Panc1 (cell line): ENCODE results near the gene ERMP1. TPM values are rescaled to one million over a fixed set of nuclear protein-coding genes. Genes with fewer than 3 reads are reported as not detected.

Experiments used
- ATAC-seq: fragments of 200-7000 bp; cut with Tn5 transposase; 2 replicates; pipeline ENCODE4 v1.9.1; 2020; ENCODE audit warnings: mild to moderate bottlenecking, moderate library complexity
- BruUV-seq: library from RNA; stranded (reverse); fragments of 400-500 nt; replicated peaks from 2 replicates; lab custom pipeline; 2021; lab: Mats Ljungman, UMichigan
- CTCF ChIA-PET: fragments of 300-600 bp; sonication (Branson Sonifier 250); formaldehyde crosslinking; loops from one replicate; lab custom pipeline; 2022; ENCODE audit warnings: antibody characterized with exemption; lab: Charles Lee
- POLR2A ChIA-PET: fragments of 300-600 bp; sonication (Branson Sonifier 250); formaldehyde crosslinking; loops from one replicate; lab custom pipeline; 2022; ENCODE audit warnings: antibody characterized with exemption; lab: Charles Lee
- DNase-seq: peaks from one replicate; pipeline ENCODE4 v3.0.0-alpha.2; 2010; ENCODE audit warnings: low read depth, low spot score
- H3K27ac ChIP-seq: 2 replicates; pipeline ENCODE4 v1.5.1; 2011; ENCODE audit warnings: mild to moderate bottlenecking, low read length, inconsistent platforms
- H3K27me3 ChIP-seq: fragments of 200-500 bp; sonication (Bioruptor generic); 2 replicates; pipeline ENCODE4 v1.6.0; 2014; ENCODE audit warnings: low read length, inconsistent platforms; ENCODE audit not compliant: control insufficient read depth, insufficient read depth
- H3K36me3 ChIP-seq: fragments of 200-500 bp; sonication (Bioruptor generic); 2 replicates; pipeline ENCODE4 v1.5.1; 2014; ENCODE audit warnings: inconsistent platforms, mild to moderate bottlenecking, low read length, moderate library complexity; ENCODE audit not compliant: control insufficient read depth, insufficient read depth
- H3K4me1 ChIP-seq: 2 replicates; pipeline ENCODE4 v1.5.1; 2011; ENCODE audit warnings: inconsistent platforms, mild to moderate bottlenecking, low read length, moderate library complexity; ENCODE audit not compliant: control insufficient read depth, insufficient read depth
- H3K4me3 ChIP-seq, 2 experiments: 2 replicates each; pipeline ENCODE4 v1.5.1; 2011 to 2012; ENCODE audit warnings: low read depth in 2 of 2, low read length in 2 of 2, mild to moderate bottlenecking in 2 of 2, inconsistent platforms in 1 of 2, moderate library complexity in 1 of 2
- H3K9me3 ChIP-seq: fragments of 200-500 bp; sonication (Bioruptor generic); 2 replicates; pipeline ENCODE4 v1.5.1; 2014; ENCODE audit warnings: low read depth, mild to moderate bottlenecking, inconsistent platforms, low read length, moderate library complexity; ENCODE audit not compliant: control insufficient read depth, insufficient read depth
- CTCF ChIP-seq: fragments of 450-650 bp; IDR thresholded peaks from 2 replicates; pipeline ENCODE4 v1.5.1; 2017; ENCODE audit warnings: mild to moderate bottlenecking
- POLR2AphosphoS5 ChIP-seq: IDR thresholded peaks from 2 replicates; pipeline ENCODE4 v1.6.1; 2012; ENCODE audit warnings: mild to moderate bottlenecking, low read depth, low read length, moderate library complexity
- SIN3A ChIP-seq: IDR thresholded peaks from 2 replicates; pipeline ENCODE4 v1.6.1; 2012; ENCODE audit warnings: low read depth, mild to moderate bottlenecking, low read length, moderate library complexity, borderline replicate concordance; ENCODE audit not compliant: insufficient read depth
- TCF7L2 ChIP-seq: IDR thresholded peaks from 2 replicates; pipeline ENCODE4 v1.6.1; 2011; ENCODE audit warnings: mild to moderate bottlenecking, low read depth, low read length, inconsistent platforms
- in situ Hi-C: cut with HindIII; loops from 2 replicates; pipeline ENCODE4 v1.10.0; 2016; ENCODE audit warnings: low sequenced_read_pairs, low pct_unique_long_range_greater_than_20kb
- intact Hi-C: fragments of 100-400 bp; cut with micrococcal nuclease; formaldehyde crosslinking; loops from one replicate; pipeline ENCODE4 v1.10.0; 2022; ENCODE audit not compliant: unreplicated experiment
- total RNA-seq: library from RNA; stranded (reverse); gene quantifications from one replicate; pipeline ENCODE4 v1.2.1, GENCODE V29; 2021; ENCODE audit not compliant: unreplicated experiment
- TF ChIP-seq, protein P1 (sequence below), 2 experiments: IDR thresholded peaks; 2 replicates each; pipeline ENCODE4 v1.6.1; 2011 to 2012; ENCODE audit warnings: low read depth in 2 of 2, control low read depth in 1 of 2, low read length in 1 of 2, mild to moderate bottlenecking in 1 of 2, moderate library complexity in 1 of 2; ENCODE audit not compliant: insufficient read depth in 1 of 2

Gene ERMP1
- total RNA-seq, 1 experiment from 2014 or later = 38.4 TPM

DNA sequence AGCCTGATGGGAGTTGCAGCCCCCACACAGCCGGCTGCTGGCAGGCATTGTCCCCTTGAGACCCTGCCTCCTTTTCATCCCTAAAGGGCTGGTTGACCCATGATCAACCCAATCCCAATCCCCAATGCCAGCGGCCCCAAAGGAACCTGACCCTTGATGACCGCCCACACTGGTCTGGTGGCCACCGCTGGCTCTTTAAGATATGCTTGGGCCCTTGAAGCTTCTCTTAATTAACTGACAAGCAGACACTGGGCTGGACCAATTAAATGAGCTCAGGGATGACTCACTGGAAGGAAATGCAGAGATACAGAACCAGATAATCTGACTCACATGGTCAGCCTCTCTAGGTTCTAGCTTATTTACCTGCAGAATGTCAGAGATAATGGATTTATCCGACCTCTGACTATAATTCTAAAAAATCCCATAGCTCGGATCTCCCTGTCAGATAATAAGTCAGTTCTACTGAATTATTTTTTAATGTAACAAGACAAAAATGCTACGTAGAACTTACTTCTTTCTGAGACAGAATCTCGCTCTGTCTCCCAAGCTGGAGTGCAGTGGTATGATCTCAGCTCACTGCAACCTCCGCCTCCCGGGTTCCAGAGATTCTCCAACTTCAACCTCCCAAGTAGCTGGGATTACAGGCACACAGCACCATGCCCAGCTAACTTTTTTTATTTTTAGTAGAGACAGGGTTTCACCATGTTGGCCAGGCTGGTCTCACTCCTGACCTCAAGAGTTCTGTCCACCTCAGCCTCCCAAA is 46.7 kb upstream of the ERMP1 start:
- no peaks in the 10 kb centered on the region for H3K36me3 ChIP-seq
- no peaks in the 10 kb centered on the region for H3K4me1 ChIP-seq
- no peak for ATAC-seq
- BruUV-seq = no TSS peak
- no peak for TF ChIP-seq CTCF
- TF ChIP-seq, protein P1, sequence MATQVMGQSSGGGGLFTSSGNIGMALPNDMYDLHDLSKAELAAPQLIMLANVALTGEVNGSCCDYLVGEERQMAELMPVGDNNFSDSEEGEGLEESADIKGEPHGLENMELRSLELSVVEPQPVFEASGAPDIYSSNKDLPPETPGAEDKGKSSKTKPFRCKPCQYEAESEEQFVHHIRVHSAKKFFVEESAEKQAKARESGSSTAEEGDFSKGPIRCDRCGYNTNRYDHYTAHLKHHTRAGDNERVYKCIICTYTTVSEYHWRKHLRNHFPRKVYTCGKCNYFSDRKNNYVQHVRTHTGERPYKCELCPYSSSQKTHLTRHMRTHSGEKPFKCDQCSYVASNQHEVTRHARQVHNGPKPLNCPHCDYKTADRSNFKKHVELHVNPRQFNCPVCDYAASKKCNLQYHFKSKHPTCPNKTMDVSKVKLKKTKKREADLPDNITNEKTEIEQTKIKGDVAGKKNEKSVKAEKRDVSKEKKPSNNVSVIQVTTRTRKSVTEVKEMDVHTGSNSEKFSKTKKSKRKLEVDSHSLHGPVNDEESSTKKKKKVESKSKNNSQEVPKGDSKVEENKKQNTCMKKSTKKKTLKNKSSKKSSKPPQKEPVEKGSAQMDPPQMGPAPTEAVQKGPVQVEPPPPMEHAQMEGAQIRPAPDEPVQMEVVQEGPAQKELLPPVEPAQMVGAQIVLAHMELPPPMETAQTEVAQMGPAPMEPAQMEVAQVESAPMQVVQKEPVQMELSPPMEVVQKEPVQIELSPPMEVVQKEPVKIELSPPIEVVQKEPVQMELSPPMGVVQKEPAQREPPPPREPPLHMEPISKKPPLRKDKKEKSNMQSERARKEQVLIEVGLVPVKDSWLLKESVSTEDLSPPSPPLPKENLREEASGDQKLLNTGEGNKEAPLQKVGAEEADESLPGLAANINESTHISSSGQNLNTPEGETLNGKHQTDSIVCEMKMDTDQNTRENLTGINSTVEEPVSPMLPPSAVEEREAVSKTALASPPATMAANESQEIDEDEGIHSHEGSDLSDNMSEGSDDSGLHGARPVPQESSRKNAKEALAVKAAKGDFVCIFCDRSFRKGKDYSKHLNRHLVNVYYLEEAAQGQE (IDR thresholded peaks at IDR 0.05; ENCODE audit: insufficient read depth in 1 of 2, low read depth in 2 of 2, low read length in 1 of 2) = no peak
- TF ChIP-seq SIN3A = no peak
- no peak for TF ChIP-seq POLR2AphosphoS5
- TF ChIP-seq TCF7L2 = no peak
- intact Hi-C loops (no loop called here), in situ Hi-C loops (no loop called here)
- no peak overlapping the region for H3K27ac ChIP-seq
- H3K9me3 ChIP-seq = no peaks in the 10 kb centered on the region
- H3K4me3 ChIP-seq = no peak overlapping the region
- H3K27me3 ChIP-seq = no peaks in the 10 kb centered on the region
- no peak for DNase-seq
- POLR2A ChIA-PET = no interaction called here
- CTCF ChIA-PET = interaction anchor here (0.6 to 0.7 kb wide), 2 partner anchors 68 to 454 kb away, joined by 4 to 7 read pairs; no protein-coding TSS in a partner anchor

GRCh38 chr9:5876711-5877110 is 43.8 kb upstream of the ERMP1 start:
- no peaks in the 10 kb centered on the region for H3K36me3 ChIP-seq
- intact Hi-C loops = no loop called here
- no peaks in the 10 kb centered on the region for H3K27me3 ChIP-seq
- ChIA-PET POLR2A (no interaction called here), CTCF (no interaction called here)
- no peak for DNase-seq
- H3K27ac ChIP-seq = no peak overlapping the region
- in situ Hi-C loops = no loop called here
- ATAC-seq = no peak
- TF ChIP-seq CTCF (no peak), TCF7L2 (no peak), POLR2AphosphoS5 (no peak), SIN3A (no peak)
- TF ChIP-seq, protein P1 (IDR thresholded peaks at IDR 0.05; ENCODE audit: insufficient read depth in 1 of 2, low read depth in 2 of 2, low read length in 1 of 2) = no peak
- H3K4me3 ChIP-seq = no peak overlapping the region
- BruUV-seq = no TSS peak
- no peaks in the 10 kb centered on the region for H3K4me1 ChIP-seq
- no peaks in the 10 kb centered on the region for H3K9me3 ChIP-seq
